Panc1 (cell line): ENCODE data around the gene XRCC4.

Source experiments
- CTCF ChIP-seq: fragments of 450-650 bp; IDR thresholded peaks from 2 replicates; pipeline ENCODE4 v1.5.1; 2017; ENCODE audit warnings: mild to moderate bottlenecking
- POLR2AphosphoS5 ChIP-seq: IDR thresholded peaks from 2 replicates; pipeline ENCODE4 v1.6.1; 2012; ENCODE audit warnings: mild to moderate bottlenecking, low read depth, low read length, moderate library complexity
- REST ChIP-seq, 2 experiments: IDR thresholded peaks; 2 replicates each; pipeline ENCODE4 v1.6.1; 2011 to 2012; ENCODE audit warnings: low read depth in 2 of 2, control low read depth in 1 of 2, low read length in 1 of 2, mild to moderate bottlenecking in 1 of 2, moderate library complexity in 1 of 2; ENCODE audit not compliant: insufficient read depth in 1 of 2
- SIN3A ChIP-seq: IDR thresholded peaks from 2 replicates; pipeline ENCODE4 v1.6.1; 2012; ENCODE audit warnings: low read depth, mild to moderate bottlenecking, low read length, moderate library complexity, borderline replicate concordance; ENCODE audit not compliant: insufficient read depth
- TCF7L2 ChIP-seq: IDR thresholded peaks from 2 replicates; pipeline ENCODE4 v1.6.1; 2011; ENCODE audit warnings: mild to moderate bottlenecking, low read depth, low read length, inconsistent platforms

- TF ChIP-seq CTCF (no peak), REST (IDR thresholded peaks at IDR 0.05; ENCODE audit: insufficient read depth in 1 of 2, low read depth in 2 of 2, low read length in 1 of 2) (no peak), POLR2AphosphoS5 (no peak), TCF7L2 (no peak), SIN3A (no peak)
Measured at GRCh38 chr5:83277953-83278352, 200.6 kb downstream of the XRCC4 start.
